K562 (cell line): Measurements from ENCODE around the gene SRD5A1. TPM values are rescaled to one million over a fixed set of nuclear protein-coding genes. Genes with fewer than 3 reads are reported as not detected.

ENCODE experiments used
- ZBTB1 ChIP-seq: sonication (generic); formaldehyde crosslinking; IDR thresholded peaks from 2 replicates; pipeline ENCODE4 v1.8.1; 2023; ENCODE audit warnings: missing genetic modification reagents, low read depth, mild to moderate bottlenecking, borderline replicate concordance
- ZBTB40 ChIP-seq, 2 experiments: fragments of 450-650 bp in 1 of 2; sonication (generic) in 1 of 2; formaldehyde crosslinking in 1 of 2; IDR thresholded peaks; 2 replicates each; pipeline versions ENCODE4 v1.7.1 to v1.9.0; 2016 to 2022; ENCODE audit warnings: inconsistent platforms in 1 of 2, mild to moderate bottlenecking in 1 of 2, missing genetic modification reagents in 1 of 2
- ZNF592 ChIP-seq: fragments of 450-650 bp; IDR thresholded peaks from 2 replicates; pipeline ENCODE4 v1.6.1; 2017; ENCODE audit warnings: antibody characterized with exemption, mild to moderate bottlenecking
- polyA plus RNA-seq, 8 experiments: library from polyadenylated mRNA; depleted of rRNA in 4 of 8; stranded (reverse) in 5 of 8; unstranded in 3 of 8; fragments of >200 nt; fragmentation: Nextera tagmentation in 2 of 8; fragmentation: Illumina TruSeq in 1 of 8; extraction: Ambion mirVana in 2 of 8; extraction: Trizol in 1 of 8; gene quantifications; 2 replicates each; pipeline versions ENCODE4 v1.2.1 to v1.2.3, GENCODE V29; 2011 to 2014; ENCODE audit warnings: inconsistent platforms in 1 of 8, missing spikeins in 1 of 8
- total RNA-seq, 7 experiments: library from RNA; depleted of rRNA in 6 of 7; stranded (reverse); fragments of >200 nt in 6 of 7; fragmentation: Illumina TruSeq in 2 of 7; extraction: Trizol in 2 of 7; gene quantifications; 2 replicates each; pipeline versions ENCODE4 v1.2.1 to v1.2.3, GENCODE V29; 2011 to 2021; ENCODE audit warnings: low replicate concordance in 1 of 7

The SRD5A1 gene
- total and polyA plus RNA-seq, 9 of the 15 experiments (the other 6 are each of a cell fraction or from before 2014, with no cell fraction given), result 1.3 to 22.6 (median 8.1) TPM

GRCh38 chr5:6714226-6715041 lies 81.2 kb downstream of the SRD5A1 start (continued):
- TF ChIP-seq ZNF592, result 0 out of 2 replicates have a peak, but pooled peaks have one; percentile 13
- no peak for TF ChIP-seq ZBTB1
- TF ChIP-seq ZBTB40 (IDR thresholded peaks at IDR 0.05), result 0 out of 2 replicates have a peak, but pooled peaks have one; percentile 27
- TF ChIP-seq ZBTB40 (CRISPR knock-in tag; IDR thresholded peaks at IDR 0.05), result no peak
